ENCODE results near the gene FKBP1B.
"Not testable (repeated sequence)": the region's sequence is repeated elsewhere in the genome, so short reads cannot be mapped to it uniquely, and the experiment has no call there.

FKBP1B gene

DNA sequence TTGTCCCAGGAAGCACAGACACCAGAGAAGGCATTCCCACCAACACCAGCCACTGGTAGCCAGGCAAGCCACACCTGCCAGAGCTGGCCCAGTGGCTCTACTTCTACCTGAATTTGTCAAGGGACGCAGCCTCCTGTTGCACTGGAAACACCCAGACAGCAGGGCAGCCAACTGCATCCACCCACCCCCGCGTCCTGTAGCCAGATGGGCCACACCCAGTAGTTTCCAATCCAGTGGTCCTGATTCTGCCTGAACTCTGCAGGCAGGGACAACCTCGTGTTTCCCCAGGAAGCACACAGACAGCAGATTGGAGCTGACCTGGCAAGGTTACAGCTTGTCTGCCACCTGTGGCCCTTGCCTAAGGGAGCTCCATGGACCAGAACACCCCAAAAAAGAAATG is 55.4 kb downstream of the FKBP1B start:
- no peak for DNase-seq

DNA sequence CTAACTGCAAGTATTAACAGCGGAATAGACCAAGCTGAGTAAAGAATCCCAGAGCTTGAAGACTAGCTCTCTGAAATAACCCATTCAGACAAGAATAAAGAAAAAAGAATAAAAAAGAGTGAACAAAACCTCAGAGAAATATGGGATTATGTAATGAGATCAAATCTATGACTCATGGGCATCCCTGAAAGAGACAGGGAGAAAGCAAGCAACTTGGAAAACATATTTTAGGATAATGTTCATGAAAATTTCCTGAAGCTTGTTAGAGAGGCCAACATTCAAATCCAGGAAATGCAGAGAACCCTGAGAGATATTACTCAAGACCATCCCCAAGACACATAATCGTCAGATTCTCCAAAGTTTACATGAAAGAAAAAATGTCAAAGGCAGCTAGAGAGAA is 56.3 kb downstream of the FKBP1B start:
- no peak for DNase-seq

DNA sequence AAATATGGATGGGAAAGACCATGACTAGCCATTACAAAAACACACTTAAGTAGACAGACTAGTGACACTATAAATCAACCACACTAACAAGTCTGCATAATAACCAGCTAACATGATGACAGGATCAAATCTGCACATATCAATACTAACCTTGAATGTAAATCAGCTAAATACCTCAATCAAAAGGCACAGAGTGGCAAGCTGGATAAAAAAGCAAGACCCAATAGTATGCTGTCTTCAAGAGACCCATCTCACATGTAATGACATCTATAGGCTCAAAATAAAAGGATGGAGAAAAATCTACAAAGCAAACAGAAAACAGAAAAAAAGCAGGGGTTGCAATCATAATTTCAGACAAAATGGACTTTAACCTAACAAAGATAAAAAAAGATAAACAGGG is 57.2 kb downstream of the FKBP1B start:
- no peak for DNase-seq

DNA sequence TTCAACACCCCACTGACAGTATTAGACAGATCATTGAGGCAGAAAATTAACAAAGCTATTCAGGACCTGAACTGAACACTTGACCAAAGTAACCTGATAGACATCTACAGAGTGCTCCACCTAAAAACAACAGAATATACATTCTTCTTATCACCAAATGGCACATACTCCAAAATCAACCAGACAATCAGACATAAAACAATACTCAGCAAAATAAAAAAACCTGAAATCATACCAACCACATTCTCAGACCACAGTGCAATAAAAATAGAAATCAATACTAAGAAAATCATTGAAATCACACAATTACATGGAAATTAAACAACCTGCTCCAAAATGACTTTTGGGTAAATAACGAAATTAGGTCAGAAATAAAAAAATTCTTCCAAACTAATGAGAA is 57.8 kb downstream of the FKBP1B start:
- no peak for DNase-seq

DNA sequence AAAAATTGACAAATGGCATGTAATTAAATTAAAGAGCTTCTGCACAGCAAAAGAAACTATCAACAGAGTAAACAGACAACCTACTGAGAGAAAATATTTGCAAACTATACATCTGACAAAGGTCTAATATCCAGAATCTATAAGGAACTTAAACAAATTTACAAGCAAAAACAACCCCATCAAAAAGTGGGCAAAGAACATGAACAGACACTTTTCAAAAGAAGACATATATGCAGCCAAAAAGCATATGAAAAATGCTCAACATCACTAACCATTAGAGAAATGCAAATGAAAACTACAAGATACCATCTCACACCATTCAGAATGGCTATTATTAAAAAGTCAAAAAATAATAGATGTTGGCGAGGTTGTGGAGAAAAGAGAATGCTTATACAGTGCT is 59.9 kb downstream of the FKBP1B start:
- DNase-seq: not testable (repeated sequence)

DNA sequence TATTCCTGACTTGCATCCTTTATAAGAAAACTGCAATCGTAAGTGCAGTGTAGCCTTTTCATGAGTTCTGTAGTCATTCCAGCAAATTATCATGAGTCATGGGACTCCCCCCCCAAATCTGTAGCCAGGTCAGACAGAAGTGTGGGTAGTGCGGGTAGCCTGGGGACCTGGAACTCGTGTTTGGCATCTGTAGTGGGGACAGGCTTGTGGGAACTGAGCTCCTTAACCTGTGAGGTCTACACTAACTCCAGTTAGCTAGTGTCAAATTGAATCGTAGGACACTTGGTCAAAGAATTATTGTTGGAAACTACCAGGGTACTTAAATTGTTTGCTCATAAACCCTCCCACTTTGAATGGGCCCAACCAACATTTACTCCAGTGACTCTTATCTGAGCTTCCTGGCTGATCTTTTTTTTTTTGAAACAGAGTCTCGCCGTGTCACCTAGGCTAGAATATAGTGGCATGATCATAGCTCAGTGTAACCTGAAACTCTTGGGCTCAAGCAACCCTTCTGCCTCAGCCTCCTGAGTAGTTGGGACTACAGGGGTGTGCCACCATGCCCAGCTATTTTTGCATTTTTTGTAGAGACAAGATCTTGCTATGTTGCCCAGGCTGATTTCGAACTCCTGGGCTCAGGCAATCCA is 61.2 kb downstream of the FKBP1B start:
- no peak for DNase-seq

DNA sequence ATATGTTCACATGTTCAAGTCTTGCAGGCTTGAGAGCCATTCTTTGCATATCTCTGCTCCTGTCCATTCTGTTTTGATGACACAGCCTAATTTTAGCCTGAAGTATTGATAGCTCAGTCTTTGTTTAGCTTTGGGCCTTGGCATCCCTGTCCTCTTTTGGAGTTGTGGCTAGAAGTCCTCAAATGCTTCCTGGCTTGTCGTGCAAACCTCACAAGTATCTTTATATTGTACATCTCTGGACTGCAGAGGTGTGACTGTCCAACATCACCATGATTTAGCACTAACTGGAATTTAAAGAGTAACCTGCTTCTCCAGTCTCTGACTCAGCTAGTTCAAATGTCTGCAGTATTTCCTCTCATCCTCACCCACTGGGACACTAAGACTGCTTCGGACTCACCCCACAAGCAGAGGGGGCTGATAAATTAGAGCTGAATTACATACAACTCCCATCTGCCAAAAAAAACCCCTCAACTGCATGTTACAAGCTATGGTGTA is 61.9 kb downstream of the FKBP1B start:
- DNase-seq: no peak

All from CD4-positive, alpha-beta T cell treated with Interleukin-6 for 4 hours (primary cell).